ENCODE data around the gene AFDN.

Gene AFDN

DNA sequence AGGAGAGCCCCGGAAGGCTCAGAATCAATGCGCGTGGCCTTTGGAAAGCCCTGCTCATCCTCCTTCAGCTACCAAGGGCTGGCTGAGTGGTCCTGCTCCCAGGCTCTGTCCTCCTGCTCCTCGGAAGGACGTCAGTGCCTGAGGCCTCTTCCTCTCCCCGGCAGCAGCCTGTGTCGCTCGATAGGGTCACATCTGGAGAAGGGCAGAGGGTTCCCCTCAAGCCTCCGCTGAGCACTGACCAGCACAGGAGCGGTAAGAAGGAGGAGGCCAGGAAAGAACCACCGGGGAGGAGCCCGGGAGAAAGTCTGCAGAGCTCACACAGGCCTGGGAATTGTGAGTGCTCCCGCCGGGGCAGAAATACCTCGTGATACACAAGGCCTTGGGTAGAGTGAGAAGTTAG, 192.0 kb downstream of the AFDN start:
- no peak for DNase-seq (ENCODE audit: low spot score)

DNA sequence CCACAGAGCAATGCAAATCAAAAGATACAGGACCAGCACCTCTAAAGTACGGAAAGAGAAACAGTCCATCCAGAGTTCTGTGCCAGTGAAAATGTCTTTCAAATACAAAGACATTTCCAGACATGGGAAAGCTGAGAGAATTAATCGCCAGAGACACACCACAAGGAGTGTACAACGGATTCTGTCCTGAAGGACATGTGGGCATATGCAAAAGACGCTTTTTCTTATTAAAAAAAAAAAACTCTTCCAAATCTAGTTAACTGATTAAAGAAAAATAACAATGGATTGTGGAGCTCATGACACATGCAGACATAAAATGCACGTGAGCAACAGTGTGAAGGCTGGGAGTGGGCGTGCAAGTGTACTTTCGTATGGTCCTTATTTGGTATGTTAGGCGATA, 193.5 kb downstream of the AFDN start:
- DNase-seq (ENCODE audit: low spot score): no peak

DNA sequence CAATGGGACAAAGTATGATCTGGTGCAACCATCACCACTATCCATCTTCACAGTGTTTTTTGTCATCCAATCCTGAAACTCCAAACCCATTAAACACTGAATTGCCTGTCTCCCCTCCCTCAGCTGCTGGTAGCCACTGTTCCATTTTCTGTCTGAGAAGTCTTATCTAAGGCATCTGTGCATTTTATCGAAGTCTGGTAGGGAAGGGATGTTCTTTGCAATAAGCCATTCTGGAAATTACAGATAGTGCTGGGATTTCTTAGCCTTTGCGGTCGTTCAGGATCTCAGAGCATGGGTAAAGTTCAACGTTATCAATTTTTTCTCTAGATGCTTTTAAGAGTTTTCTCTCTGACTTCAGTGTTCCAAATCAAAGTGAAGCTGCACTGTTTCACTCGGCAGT, 194.9 kb downstream of the AFDN start:
- peak; percentile 50 for DNase-seq (ENCODE audit: low spot score)
